Keratinocyte (primary cell): ENCODE results near the gene WT1. TPM values are rescaled to one million over a fixed set of nuclear protein-coding genes. Genes with fewer than 3 reads are reported as not detected.

Source experiments
- DNase-seq: peaks from one replicate; pipeline ENCODE4 v3.0.0-alpha.2; 2011; ENCODE audit warnings: low read depth, missing footprints, low spot score
- FAIRE-seq: peaks from 2 replicates; lab custom pipeline; 2011; peaks lifted over from hg19 to GRCh38; lab: Jason Lieb, UNC
- H2AFZ ChIP-seq: 2 replicates; pipeline ENCODE4 v1.6.0; 2012; ENCODE audit warnings: low read length, control low read depth, inconsistent platforms; ENCODE audit not compliant: control insufficient read depth
- H3K27ac ChIP-seq: 2 replicates; pipeline ENCODE4 v1.5.1; 2011; ENCODE audit warnings: low read length; ENCODE audit not compliant: control insufficient read depth, insufficient read depth
- H3K27me3 ChIP-seq: 3 replicates; pipeline ENCODE4 v1.6.0; 2011; ENCODE audit warnings: low read length; ENCODE audit not compliant: control insufficient read depth, insufficient read depth; ENCODE audit errors: extremely low read depth
- H3K36me3 ChIP-seq, 2 experiments: 2 replicates in 1 of 2; 3 replicates in 1 of 2; pipeline ENCODE4 v1.5.1; 2011; ENCODE audit warnings: low read length in 2 of 2, mild to moderate bottlenecking in 1 of 2; ENCODE audit not compliant: control insufficient read depth in 2 of 2, insufficient read depth in 2 of 2; ENCODE audit errors: extremely low read depth in 1 of 2
- H3K4me1 ChIP-seq: 3 replicates; pipeline ENCODE4 v1.5.1; 2011; ENCODE audit warnings: low read length; ENCODE audit not compliant: control insufficient read depth, insufficient read depth; ENCODE audit errors: extremely low read depth
- H3K4me2 ChIP-seq: 3 replicates; pipeline ENCODE4 v1.6.0; 2011; ENCODE audit warnings: low read depth, low read length; ENCODE audit not compliant: control insufficient read depth, insufficient read depth; ENCODE audit errors: extremely low read depth
- H3K4me3 ChIP-seq, 3 experiments: fragments of 200-600 bp in 1 of 3; sonication (generic) in 1 of 3; 2 replicates in 2 of 3; 3 replicates in 1 of 3; pipeline ENCODE4 v1.5.1; 2011 to 2016; ENCODE audit warnings: low read length in 3 of 3, mild to moderate bottlenecking in 3 of 3, control low read depth in 2 of 3, inconsistent platforms in 1 of 3, low read depth in 1 of 3, mixed read lengths in 1 of 3, mixed run types in 1 of 3, moderate library complexity in 1 of 3; ENCODE audit not compliant: control insufficient read depth in 2 of 3, insufficient read depth in 2 of 3; ENCODE audit errors: extremely low read depth in 1 of 3
- H3K79me2 ChIP-seq: 2 replicates; pipeline ENCODE4 v1.6.0; 2012; ENCODE audit warnings: low read length; ENCODE audit not compliant: control insufficient read depth, insufficient read depth
- H3K9ac ChIP-seq: 3 replicates; pipeline ENCODE4 v1.6.0; 2011; ENCODE audit warnings: low read length; ENCODE audit not compliant: control insufficient read depth, insufficient read depth; ENCODE audit errors: extremely low read depth
- H3K9me1 ChIP-seq: 3 replicates; pipeline ENCODE4 v1.6.0; 2011; ENCODE audit warnings: low read length; ENCODE audit not compliant: control insufficient read depth, insufficient read depth; ENCODE audit errors: extremely low read depth
- H3K9me3 ChIP-seq: 2 replicates; pipeline ENCODE4 v1.5.1; 2012; ENCODE audit warnings: low read depth, low read length; ENCODE audit not compliant: control insufficient read depth
- H4K20me1 ChIP-seq: 3 replicates; pipeline ENCODE4 v1.6.0; 2011; ENCODE audit warnings: low read length; ENCODE audit not compliant: control insufficient read depth, insufficient read depth; ENCODE audit errors: extremely low read depth
- EZH2 ChIP-seq: IDR thresholded peaks from one replicate; pipeline ENCODE4 v1.6.1; 2012; ENCODE audit warnings: inconsistent platforms, mild to moderate bottlenecking, low read length, moderate library complexity
- dilution Hi-C: fragments of 300-500 bp; cut with MboI; formaldehyde crosslinking; loops from one replicate; pipeline ENCODE4 v1.7.0; 2020; ENCODE audit warnings: low sequenced_read_pairs; ENCODE audit not compliant: extremely low pct_ligation_motif_present
- polyA plus RNA-seq, 5 experiments: library from polyadenylated mRNA; depleted of rRNA in 3 of 5; stranded (reverse) in 3 of 5; stranded (forward) in 1 of 5; unstranded in 1 of 5; fragments of >200 nt; gene quantifications; 1 replicate in 1 of 5; 2 replicates in 3 of 5; 3 replicates in 1 of 5; pipeline versions ENCODE4 v1.2.1 to v1.2.3, GENCODE V29; 2011 to 2012; ENCODE audit warnings: missing spikeins in 2 of 5, low read depth in 1 of 5, low replicate concordance in 1 of 5
- TF ChIP-seq, protein P1 (sequence below), 3 experiments: IDR thresholded peaks in 1 of 3; conservative IDR thresholded peaks in 1 of 3; optimal IDR thresholded peaks in 1 of 3; 2 replicates in 2 of 3; 3 replicates in 1 of 3; pipeline versions ENCODE3 to v1.5.1; 2011; ENCODE audit warnings: low read length in 3 of 3, mild to moderate bottlenecking in 3 of 3, moderate library complexity in 2 of 3, control low read depth in 1 of 3, inconsistent platforms in 1 of 3; ENCODE audit not compliant: insufficient read depth in 2 of 3; ENCODE audit errors: extremely low read depth in 1 of 3

The WT1 gene
- polyA plus RNA-seq, 1 donor (not counting 4 experiments of a cell fraction or from before 2014, with no cell fraction given) = not detected

DNA sequence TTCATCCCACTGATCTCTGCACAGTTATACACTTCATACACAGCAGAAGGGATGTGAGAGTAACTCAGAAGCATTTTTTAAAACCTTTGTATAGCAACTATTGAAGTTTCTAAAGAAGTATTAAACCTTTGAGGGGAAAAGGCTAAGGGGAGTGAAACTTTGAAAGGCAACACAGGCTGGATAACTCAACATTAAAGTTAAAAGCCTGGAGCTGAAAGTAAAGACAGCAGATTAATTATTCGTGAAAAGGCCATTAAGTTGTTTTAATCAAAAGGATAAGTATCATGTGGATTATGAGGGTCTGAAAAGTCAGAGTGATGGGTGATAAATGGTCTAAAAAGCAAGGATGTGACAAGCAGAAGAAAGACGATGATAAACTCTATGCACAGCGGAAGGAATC lies 17.5 kb downstream of the WT1 start:
- Histone ChIP-seq H3K27me3 (peaks cover 9% of the 10 kb centered on the region), H3K79me2 (no peaks in the 10 kb centered on the region), H3K9me1 (no peaks in the 10 kb centered on the region), H4K20me1 (no peaks in the 10 kb centered on the region), H2AFZ (no peak overlapping the region), H3K4me1 (no peaks in the 10 kb centered on the region), H3K9ac (no peak overlapping the region), H3K27ac (no peak overlapping the region), H3K36me3 (no peaks in the 10 kb centered on the region), H3K9me3 (no peaks in the 10 kb centered on the region), H3K4me3 (no peak overlapping the region), H3K4me2 (no peak overlapping the region)
- FAIRE-seq = no peak
- dilution Hi-C loops = no loop called here
- no peak for DNase-seq
- no peak for TF ChIP-seq EZH2
- TF ChIP-seq, protein P1, sequence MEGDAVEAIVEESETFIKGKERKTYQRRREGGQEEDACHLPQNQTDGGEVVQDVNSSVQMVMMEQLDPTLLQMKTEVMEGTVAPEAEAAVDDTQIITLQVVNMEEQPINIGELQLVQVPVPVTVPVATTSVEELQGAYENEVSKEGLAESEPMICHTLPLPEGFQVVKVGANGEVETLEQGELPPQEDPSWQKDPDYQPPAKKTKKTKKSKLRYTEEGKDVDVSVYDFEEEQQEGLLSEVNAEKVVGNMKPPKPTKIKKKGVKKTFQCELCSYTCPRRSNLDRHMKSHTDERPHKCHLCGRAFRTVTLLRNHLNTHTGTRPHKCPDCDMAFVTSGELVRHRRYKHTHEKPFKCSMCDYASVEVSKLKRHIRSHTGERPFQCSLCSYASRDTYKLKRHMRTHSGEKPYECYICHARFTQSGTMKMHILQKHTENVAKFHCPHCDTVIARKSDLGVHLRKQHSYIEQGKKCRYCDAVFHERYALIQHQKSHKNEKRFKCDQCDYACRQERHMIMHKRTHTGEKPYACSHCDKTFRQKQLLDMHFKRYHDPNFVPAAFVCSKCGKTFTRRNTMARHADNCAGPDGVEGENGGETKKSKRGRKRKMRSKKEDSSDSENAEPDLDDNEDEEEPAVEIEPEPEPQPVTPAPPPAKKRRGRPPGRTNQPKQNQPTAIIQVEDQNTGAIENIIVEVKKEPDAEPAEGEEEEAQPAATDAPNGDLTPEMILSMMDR (optimal IDR thresholded peaks at IDR 0.05 in 1 of 3, IDR thresholded peaks at IDR 0.05 in 1 of 3, conservative IDR thresholded peaks at IDR 0.05 in 1 of 3; ENCODE audit: extremely low read depth in 1 of 3, insufficient read depth in 2 of 3, low read length in 3 of 3) = no peak

DNA sequence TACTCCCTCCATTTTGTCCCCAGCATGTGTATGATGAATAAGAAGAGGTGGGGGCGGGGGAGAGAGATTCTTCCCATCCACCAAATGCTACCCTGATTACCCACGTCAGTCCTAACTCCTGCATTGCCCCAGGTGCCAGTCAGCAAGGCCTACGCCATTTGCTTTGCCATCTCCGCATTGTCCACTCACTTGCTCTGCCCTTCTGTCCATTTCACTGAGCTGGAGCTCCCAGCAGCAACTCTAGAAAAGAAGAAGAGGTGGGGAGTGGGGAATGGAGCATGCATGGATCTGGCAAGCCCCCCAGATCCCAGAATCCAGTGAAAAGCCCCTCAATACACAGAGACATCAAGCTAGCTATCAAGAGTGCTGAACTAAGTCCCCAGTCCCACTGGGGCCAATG lies 19.0 kb downstream of the WT1 start:
- Histone ChIP-seq H2AFZ (no peak overlapping the region), H3K27me3 (peaks cover 11% of the 10 kb centered on the region), H4K20me1 (no peaks in the 10 kb centered on the region), H3K79me2 (no peaks in the 10 kb centered on the region), H3K9me3 (no peaks in the 10 kb centered on the region), H3K27ac (no peak overlapping the region), H3K9me1 (no peaks in the 10 kb centered on the region), H3K4me1 (no peaks in the 10 kb centered on the region), H3K9ac (no peak overlapping the region), H3K4me3 (no peak overlapping the region), H3K4me2 (no peak overlapping the region), H3K36me3 (no peaks in the 10 kb centered on the region)
- dilution Hi-C loops = no loop called here
- no peak for TF ChIP-seq EZH2
- TF ChIP-seq, protein P1 (optimal IDR thresholded peaks at IDR 0.05 in 1 of 3, IDR thresholded peaks at IDR 0.05 in 1 of 3, conservative IDR thresholded peaks at IDR 0.05 in 1 of 3; ENCODE audit: extremely low read depth in 1 of 3, insufficient read depth in 2 of 3, low read length in 3 of 3) = no peak
- DNase-seq (no peak), FAIRE-seq (no peak)
